Kidney epithelial cell (primary cell): ENCODE results near the gene MCC. TPM values are rescaled to one million over a fixed set of nuclear protein-coding genes. Genes with fewer than 3 reads are reported as not detected.

Source experiments
- DNase-seq: peaks from one replicate; pipeline ENCODE4 v3.0.0-alpha.2; 2010; ENCODE audit warnings: low read depth
- H3K27me3 ChIP-seq: 2 replicates; pipeline ENCODE4 v1.6.0; 2011; ENCODE audit warnings: low read length; ENCODE audit not compliant: control insufficient read depth, insufficient read depth
- H3K36me3 ChIP-seq: 2 replicates; pipeline ENCODE4 v1.5.1; 2011; ENCODE audit warnings: low read length; ENCODE audit not compliant: control insufficient read depth, insufficient read depth
- H3K4me3 ChIP-seq: 2 replicates; pipeline ENCODE4 v1.5.1; 2011; ENCODE audit warnings: low read depth, mild to moderate bottlenecking, control low read depth, low read length
- CTCF ChIP-seq: IDR thresholded peaks from 2 replicates; pipeline ENCODE4 v1.5.1; 2011; ENCODE audit warnings: mild to moderate bottlenecking, moderate library complexity, low read length, control low read depth, inconsistent platforms; ENCODE audit not compliant: insufficient read depth, poor library complexity, severe bottlenecking
- total RNA-seq: library from RNA; depleted of rRNA; stranded (reverse); fragments of >200 nt; gene quantifications from 2 replicates; pipeline ENCODE4 v1.2.3, GENCODE V29; 2015

Gene MCC
- total RNA-seq, 1 donor from 2014 or later, result 16.7 TPM

DNA sequence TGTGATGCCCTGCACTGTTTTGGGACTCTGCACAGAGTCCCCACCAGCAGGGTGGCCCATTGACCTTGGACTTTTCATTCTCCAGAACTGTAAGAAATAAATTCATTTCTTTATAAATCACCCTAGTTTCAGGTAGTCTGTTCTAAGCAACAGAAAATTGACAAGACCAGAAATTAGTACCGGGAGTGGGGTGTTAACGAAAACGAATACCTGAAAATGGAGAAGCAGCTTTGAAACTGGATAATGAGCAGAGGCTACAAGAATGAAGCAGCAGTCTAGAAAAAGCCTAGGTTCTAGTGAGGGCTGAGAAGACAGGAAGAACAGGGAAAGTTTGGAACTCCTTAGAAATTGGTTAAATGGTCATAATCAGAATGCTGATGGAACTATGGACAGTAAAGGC is 2.1 kb upstream of the MCC start:
- no peak for TF ChIP-seq CTCF
- Histone ChIP-seq H3K36me3 (no peaks in the 10 kb centered on the region), H3K4me3 (no peak overlapping the region), H3K27me3 (peaks cover 3% of the 10 kb centered on the region)
- DNase-seq, result no peak

GRCh38 chr5:113489299-113489698 is 1.0 kb upstream of the MCC start:
- Histone ChIP-seq H3K36me3 (no peaks in the 10 kb centered on the region), H3K27me3 (peaks cover 3% of the 10 kb centered on the region), H3K4me3 (no peak overlapping the region)
- TF ChIP-seq CTCF, result no peak
- DNase-seq, result peak; percentile 94

GRCh38 chr5:113488645-113489184 is 462 bp upstream of the MCC start:
- no peaks in the 10 kb centered on the region for H3K36me3 ChIP-seq
- no peak for TF ChIP-seq CTCF
- peak overlapping the region; percentile 73 for H3K4me3 ChIP-seq
- no peak for DNase-seq
- H3K27me3 ChIP-seq, result peaks cover 3% of the 10 kb centered on the region

- Histone ChIP-seq H3K36me3 (no peaks in the 10 kb centered on the region), H3K27me3 (peaks cover 3% of the 10 kb centered on the region), H3K4me3 (peak overlapping the region; percentile 73)
- TF ChIP-seq CTCF, result no peak
- DNase-seq, result no peak
Measured at GRCh38 chr5:113487416-113487780, 855 bp downstream of the MCC start.

DNA sequence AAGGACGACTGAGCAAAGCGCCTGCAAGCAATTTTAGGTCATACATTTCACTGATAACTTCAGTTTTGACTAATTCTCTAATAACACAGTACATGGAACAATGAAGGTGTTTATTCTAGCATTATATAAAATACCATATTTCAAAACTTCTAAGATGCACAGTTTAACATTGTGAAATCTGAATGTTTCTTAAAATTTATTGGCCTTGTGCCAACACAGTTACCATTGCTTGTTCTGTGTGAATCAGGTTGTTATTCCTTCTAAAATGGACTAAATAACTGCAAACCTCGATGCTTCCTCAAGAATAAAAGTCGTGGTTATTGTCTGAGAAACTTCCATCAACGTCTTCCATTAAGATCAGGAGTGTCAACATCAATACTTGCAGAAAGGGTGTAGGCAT is 8.0 kb downstream of the MCC start:
- H3K36me3 ChIP-seq, result no peaks in the 10 kb centered on the region
- DNase-seq, result no peak

More for the DNA sequence above, 8.0 kb downstream of the MCC start:
- no peak for TF ChIP-seq CTCF
- H3K4me3 ChIP-seq, result no peak overlapping the region
- no peaks in the 10 kb centered on the region for H3K27me3 ChIP-seq
